Lung microvascular endothelial cell (primary cell): ENCODE measurements around the gene ITGAV. TPM values are rescaled to one million over a fixed set of nuclear protein-coding genes. Genes with fewer than 3 reads are reported as not detected.
"Not testable (repeated sequence)": the region's sequence is repeated elsewhere in the genome, so short reads cannot be mapped to it uniquely, and the experiment has no call there.

Source experiments
- DNase-seq, 2 donors: peaks; one replicate each; pipeline versions ENCODE4 v3.0.0 to v3.0.0-alpha.2; 2010; ENCODE audit warnings: low read depth in 2 of 2
- total RNA-seq: library from RNA; depleted of rRNA; stranded (reverse); fragments of >200 nt; gene quantifications from 2 replicates; pipeline ENCODE4 v1.2.1, GENCODE V29; 2014

Gene ITGAV
- 138 and 189 TPM in 2 replicates for total RNA-seq

- peak; percentile 88 to 94 for DNase-seq
Measured at GRCh38 chr2:186589612-186590349, at the start of gene ITGAV. TSS of gene ITGAV (plus strand) at chr2:186590056. CDS start at chr2:186590339, 283 bp downstream.

- no peak for DNase-seq
Measured at GRCh38 chr2:186540941-186541340, 48.9 kb upstream of the ITGAV start.

GRCh38 chr2:186542002-186542401 is 47.9 kb upstream of the ITGAV start:
- no peak for DNase-seq

- DNase-seq: peak; percentile 28 to 62
Measured at GRCh38 chr2:186543561-186544131, 46.2 kb upstream of the ITGAV start.

- DNase-seq: peak; percentile 87 to 96
Measured at GRCh38 chr2:186544255-186544675, 45.6 kb upstream of the ITGAV start.

GRCh38 chr2:186546846-186547245 is 43.0 kb upstream of the ITGAV start:
- no peak for DNase-seq

GRCh38 chr2:186551323-186552050 is 38.4 kb upstream of the ITGAV start:
- DNase-seq: no peak

GRCh38 chr2:186554429-186554828 is 35.4 kb upstream of the ITGAV start:
- DNase-seq: peak in 1 of 2 donors; percentile 49

GRCh38 chr2:186554850-186555671 is 34.8 kb upstream of the ITGAV start:
- peak in 1 of 2 donors; percentile 29 for DNase-seq

- peak in 1 of 2 donors; percentile 45 for DNase-seq
Measured at GRCh38 chr2:186558512-186559276, 31.2 kb upstream of the ITGAV start.

- DNase-seq: no peak
Measured at GRCh38 chr2:186559370-186559769, 30.5 kb upstream of the ITGAV start.

GRCh38 chr2:186559848-186560247 is 30.0 kb upstream of the ITGAV start:
- DNase-seq: no peak

GRCh38 chr2:186560254-186560653 is 29.6 kb upstream of the ITGAV start:
- DNase-seq: no peak

GRCh38 chr2:186561467-186562208 is 28.2 kb upstream of the ITGAV start:
- peak in 1 of 2 donors; percentile 53 for DNase-seq

GRCh38 chr2:186562209-186562578 is 27.7 kb upstream of the ITGAV start:
- no peak for DNase-seq

GRCh38 chr2:186568600-186568999 is 21.3 kb upstream of the ITGAV start:
- DNase-seq: not testable (repeated sequence)

- DNase-seq: not testable (repeated sequence)
Measured at GRCh38 chr2:186569127-186569526, 20.7 kb upstream of the ITGAV start.

- DNase-seq: peak in 1 of 2 donors; percentile 27
Measured at GRCh38 chr2:186569897-186570296, 20.0 kb upstream of the ITGAV start.

GRCh38 chr2:186570604-186571003 is 19.3 kb upstream of the ITGAV start:
- peak in 1 of 2 donors; percentile 62 for DNase-seq

- no peak for DNase-seq
Measured at GRCh38 chr2:186572705-186573104, 17.2 kb upstream of the ITGAV start.
